GM21528 (cell line): ENCODE measurements around the gene SYT4.

Source experiments
- ATAC-seq: cut with Tn5 transposase; IDR thresholded peaks from one replicate; pipeline ENCODE4 v1.9.1; 2021; ENCODE audit warnings: mild to moderate bottlenecking, moderate library complexity; ENCODE audit not compliant: unreplicated experiment, low FRiP score

Gene SYT4

GRCh38 chr18:43222501-43222900, 54.8 kb downstream of the SYT4 start:
- no peak for ATAC-seq

GRCh38 chr18:43220691-43221090, 56.6 kb downstream of the SYT4 start:
- ATAC-seq, result no peak
